GM18511 (cell line): ENCODE data around the gene STK16.
"Not testable (repeated sequence)": the region's sequence is repeated elsewhere in the genome, so short reads cannot be mapped to it uniquely, and the experiment has no call there.

ENCODE experiments used
- ATAC-seq: cut with Tn5 transposase; IDR thresholded peaks from one replicate; pipeline ENCODE4 v1.9.1; 2021; ENCODE audit warnings: mild to moderate bottlenecking, moderate library complexity; ENCODE audit not compliant: unreplicated experiment

Gene STK16

DNA sequence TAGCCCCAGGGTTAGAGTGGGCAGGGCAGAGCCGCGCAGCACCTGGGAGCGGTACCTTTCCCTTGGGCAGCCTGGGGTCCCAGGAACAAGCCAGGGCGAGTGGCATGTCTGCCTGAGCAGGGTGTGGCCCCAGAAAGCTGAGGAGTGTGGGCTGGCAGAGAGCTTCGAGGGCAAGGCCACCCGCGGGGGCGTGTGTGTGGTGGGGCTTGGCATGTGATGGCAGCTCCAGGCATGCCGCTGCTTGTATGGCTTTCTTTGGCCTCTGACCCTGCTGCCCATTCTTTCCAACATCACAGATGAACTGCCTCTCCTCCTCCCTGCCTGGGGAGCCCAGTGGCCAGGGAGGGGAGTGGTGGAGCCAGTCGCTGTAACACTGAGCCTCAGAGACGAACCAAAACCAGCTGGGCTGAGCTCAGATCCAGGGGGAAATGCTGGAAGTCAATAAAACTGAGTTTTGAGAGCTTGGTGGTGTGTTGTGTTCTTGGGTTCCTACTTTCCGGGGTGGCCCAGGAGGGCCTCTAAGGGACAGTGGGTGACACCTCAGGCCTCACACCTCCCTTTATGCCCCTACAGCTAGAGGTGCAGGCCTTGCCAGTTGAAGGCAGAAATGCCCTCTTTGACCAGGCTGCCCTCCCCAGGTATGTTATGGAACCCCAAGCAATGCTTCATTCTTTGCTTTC, 41.3 kb downstream of the STK16 start:
- no peak for ATAC-seq

DNA sequence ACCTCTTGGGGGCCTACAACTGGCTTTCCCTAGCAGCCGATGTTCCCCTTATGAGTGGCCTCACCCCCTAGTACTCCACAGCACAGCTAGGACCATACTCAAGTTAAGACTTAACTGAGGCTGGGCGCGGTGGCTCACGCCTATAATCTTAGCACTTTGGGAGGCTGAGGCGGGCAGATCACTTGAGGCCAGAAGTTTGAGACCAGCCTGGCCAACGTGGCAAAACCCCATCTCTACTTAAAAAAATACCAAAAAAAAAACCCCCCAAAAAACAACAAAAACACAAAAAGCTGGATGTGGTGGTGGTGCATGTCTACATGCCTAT, 41.8 kb downstream of the STK16 start:
- not testable (repeated sequence) for ATAC-seq

DNA sequence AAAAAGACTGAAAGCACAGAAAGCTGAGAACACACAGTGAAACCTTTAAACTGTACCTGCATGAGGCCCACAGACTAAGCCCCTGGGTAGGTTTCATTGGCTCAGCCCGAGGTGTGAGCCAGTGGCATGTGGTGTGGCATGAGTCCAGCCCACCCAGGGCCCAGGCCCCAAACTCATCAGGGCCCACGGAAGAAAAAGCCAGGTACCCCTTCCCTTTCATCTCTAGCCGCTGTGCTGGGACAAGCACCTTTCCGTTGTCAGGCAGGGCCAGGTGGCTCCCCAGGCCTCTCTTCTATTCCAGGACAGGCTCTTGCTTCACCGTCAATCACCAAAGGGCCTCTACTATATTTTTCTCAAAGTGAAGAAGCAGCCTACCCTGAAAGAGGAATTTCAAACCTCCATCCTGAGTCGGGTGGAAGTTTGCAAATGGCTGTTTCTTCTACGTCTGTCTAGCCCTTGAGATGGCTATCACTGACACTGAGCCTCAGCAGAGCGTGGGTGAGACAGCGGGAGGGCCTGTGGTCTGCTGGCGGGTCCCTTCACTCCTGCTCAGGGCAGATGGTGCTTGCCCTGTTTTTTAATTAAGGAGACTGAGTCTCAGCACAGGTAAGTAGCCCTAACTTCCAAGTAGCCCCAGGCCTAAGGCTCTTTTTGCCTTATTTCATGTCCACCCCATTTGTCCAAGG, 42.4 kb downstream of the STK16 start:
- no peak for ATAC-seq

DNA sequence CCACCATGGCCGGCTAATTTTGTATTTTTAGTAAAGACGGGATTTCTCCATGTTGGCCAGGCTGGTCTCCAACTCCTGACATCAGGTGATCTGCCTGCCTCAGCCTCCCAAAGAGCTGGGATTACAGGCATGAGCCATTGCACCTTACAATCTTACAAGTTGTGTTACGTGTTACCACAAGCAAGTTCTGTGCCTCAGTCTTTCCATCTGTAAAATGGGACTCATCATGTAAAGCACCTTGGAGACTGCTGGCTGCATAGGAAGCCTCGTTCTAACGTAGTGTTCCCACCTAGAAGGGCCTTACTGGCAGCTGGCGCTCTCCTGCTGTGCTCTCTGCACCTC, 43.9 kb downstream of the STK16 start:
- ATAC-seq: no peak

DNA sequence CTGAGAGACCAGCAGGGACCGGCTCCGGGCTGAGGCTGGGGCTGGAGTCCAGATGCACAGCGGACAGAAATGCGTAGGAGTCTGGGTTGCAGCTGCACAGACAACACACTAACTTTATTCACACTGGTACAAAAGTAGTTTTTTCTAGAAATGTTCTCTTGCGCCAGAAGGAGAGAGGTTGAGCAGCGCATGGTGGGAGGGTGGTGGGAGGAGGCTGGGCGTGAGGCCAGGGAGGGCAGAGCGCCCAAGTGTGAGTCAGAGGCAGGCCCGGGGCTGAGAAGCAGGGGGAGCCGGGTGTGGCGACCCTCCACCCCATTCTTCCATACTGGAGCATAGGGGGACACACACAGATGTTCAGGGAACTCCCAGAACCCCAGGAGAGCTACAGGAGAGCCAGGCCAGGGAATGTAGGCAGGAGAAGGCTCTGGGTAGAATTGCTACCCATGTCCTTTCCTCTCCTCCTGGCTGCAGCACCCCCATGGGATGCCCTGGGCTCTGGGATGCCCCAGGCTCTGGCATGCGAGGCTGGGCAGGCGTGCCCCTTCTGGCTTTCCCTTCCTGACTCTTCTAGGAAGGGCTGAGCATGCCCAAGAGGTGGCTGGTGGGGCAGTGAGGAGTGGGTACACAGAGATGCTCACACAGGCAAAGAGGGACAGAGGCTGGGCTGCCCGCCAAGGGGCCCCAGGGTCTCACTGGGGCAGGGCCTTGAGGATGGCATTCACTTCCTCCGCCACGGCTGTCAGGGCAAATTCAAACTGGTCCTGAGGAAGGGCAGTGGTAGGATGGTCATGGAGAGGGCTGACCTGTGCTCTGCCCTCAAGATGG, 44.5 kb downstream of the STK16 start:
- ATAC-seq: no peak

DNA sequence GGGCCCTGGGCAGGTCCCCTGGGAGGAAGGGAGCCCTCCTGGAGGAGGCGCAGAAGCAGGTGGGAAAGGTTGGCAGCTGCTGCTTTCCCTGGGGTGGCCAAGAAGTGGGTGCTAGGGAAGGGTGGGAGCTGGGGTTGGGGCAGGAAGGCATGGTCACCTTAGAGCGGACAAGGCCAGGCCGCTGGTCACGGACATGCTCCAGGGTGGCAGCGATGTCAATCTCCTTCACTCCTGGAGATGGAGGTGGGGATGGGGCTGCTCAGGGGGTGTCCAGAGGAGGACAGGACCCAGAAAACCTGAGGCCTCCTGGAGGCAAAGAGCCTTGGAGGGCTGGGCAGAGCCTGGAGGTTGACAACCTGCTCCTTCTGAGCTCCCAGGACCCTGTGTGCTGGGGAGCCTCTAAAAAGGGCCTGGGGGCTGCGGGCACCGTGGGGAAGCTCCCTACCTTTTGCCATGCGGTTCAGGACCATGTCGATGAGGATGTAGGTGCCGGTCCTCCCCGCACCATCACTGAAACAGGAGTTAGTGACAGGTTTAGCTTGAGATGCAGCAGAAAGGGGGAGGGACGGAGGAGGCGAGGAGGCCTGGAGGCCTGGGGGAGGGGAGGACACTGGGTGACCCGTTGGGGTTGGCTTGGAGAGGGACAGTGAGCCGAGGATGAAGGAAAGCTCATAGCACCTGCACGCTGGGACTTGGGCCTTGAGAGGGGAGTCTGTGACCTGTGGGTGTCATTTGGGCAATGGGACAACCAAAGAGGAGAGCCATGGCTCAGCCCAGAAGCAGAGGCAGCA, 45.3 kb downstream of the STK16 start:
- ATAC-seq: no peak

DNA sequence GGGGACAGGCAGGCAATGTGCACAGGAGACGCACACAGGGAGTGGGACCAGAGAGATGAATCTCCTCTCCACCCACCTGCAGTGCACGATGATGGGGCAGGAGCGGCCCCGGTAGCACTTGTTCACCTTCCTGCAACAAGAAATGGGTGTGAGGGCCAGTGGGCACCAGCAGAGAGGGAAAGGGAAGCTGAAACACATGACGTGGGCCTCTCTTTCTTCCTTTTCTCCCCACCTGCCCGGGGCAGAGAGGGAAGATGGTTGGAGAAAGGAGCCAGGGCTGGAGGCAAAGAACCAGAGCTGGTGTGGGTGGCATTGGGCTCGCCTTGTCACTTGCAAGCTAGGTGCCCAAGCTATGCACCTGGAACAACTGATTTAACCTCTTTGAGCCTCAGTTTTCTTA, 46.1 kb downstream of the STK16 start:
- no peak for ATAC-seq

DNA sequence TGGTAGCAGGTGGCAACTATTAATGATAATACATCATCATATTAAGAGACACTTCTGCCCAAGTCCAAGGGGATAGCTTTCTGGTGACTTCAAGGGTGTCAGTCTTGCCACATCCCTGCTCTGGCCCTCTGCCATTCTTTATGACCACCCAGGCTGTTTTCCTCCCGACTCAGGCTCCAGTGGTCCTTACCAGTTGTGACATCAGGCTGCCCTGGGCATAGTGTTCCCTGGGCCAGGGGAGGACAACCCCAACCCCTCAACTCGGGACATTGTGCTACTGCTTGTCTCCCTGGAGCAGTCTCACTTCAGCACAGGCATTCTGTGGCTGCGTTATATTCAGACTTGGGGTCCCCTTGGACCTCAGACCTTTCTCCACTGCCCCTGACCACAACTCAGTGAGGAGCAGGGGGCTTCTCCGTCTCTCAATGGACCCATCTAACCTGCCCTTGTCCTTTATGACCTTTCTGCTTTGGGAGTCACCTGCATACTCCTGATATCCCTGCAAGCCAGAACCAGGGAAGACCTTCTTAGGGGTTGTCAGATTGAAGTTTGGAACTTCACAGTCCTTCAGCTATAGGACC, 46.7 kb downstream of the STK16 start:
- no peak for ATAC-seq

DNA sequence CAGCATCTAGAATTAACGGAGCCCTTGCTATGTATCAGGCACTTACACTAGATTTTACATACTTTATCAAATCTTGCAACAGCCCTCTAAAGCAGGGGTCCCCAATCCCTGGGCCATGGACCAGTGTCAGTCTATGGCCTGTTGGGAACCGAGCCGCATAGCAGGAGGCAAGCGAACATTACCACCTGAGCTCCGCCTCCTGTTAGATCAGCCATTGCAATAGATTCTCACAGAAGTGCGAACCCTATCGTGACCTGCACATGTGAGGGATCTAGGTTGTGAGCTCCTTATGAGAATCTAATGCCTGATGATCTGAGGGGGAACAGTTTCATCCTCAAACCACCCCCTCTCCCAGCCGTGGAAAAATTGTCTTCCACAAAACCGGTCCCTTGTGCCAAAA, 47.3 kb downstream of the STK16 start:
- no peak for ATAC-seq

DNA sequence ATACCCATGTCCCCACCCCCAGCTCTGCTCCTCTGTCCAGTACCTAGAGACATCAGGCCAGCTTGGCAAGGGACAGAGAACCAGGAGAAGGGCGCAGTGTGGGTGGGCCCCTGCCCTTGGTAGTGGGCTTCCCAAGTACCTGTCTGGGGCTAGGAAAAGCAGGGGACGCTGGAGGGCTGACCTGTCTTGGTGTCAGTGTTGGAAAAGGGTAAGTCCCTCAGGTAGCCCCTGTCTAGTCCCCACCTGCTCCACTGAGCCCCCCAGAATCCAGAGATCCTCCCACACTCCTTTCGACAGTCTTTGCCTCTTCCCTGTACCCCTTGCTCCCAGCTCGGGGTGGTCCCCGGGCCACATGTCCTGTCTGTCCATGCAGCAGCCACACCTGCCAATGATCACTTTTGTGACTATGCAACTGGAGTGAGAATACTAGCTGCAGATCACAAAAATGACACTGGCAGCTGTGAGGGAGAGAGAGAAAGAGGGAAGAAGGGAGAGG, 48.5 kb downstream of the STK16 start:
- no peak for ATAC-seq

DNA sequence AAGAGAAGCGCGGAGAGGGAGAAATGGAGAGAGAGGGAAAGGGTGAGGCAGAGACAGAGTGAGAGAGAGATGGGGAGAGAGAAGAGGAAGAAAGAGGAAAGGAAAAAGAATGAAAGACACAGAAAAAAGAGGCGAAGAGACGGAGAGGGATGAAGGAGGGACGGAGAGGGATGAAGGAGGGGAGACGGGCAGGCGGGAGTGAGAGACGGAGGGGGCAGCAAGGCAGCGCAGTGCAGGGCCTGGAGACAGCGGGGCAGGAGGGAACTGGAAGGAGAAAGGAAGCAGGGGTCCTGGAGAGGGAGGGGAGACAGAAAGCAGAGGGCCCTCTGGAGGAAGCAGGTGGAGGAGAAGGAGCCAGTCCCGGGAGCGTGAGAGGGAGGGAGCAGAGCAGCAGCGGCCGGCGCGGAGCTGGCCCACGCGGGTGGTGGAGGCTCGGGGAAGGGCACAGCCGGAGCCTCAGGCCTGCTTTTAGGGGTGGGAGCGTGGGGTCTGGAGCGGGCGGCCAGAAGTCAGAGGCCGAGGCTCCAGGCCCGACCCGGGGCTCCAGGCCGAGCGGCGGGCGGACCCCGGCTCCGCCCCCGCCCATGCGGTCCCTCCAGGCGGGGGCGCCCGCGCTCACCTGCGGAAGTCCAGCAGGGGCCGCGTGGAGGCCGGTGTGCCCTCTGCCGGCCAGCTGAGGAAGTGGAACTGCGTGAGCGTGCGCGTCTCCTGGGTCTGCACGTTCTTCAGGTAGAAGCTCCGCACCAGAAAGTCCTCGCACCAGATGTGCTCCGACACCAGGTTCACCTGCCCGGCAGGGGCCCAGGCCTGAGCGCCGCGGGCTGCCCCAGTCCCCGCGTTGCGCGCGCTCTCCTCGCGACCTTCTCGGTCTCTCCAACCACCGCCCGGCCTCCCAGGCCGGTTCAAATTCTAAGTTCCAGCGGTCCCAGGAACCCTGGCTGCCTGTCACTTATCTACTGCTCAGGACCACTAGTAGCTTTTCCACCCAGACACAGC, 49.4 kb downstream of the STK16 start:
- peak; percentile 91 for ATAC-seq

DNA sequence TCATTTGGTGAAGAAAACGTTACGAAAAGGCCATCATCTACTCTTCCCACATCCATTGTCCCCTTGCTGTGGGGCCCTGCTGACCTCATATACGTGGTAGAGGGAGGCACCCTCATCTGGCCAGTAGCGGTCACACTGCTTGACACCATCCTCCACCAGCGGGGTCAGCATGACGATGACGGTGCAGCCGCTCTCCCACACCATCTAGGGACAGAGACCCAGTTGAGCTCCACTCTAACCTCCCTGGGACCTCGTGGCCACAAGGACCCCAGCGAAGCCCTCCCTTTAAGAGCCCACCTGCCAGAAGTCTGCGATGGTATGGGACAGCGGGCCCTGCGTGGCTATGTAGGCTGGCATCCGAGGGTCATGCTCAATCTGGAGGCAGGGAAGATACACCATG, 50.9 kb downstream of the STK16 start:
- ATAC-seq: no peak

DNA sequence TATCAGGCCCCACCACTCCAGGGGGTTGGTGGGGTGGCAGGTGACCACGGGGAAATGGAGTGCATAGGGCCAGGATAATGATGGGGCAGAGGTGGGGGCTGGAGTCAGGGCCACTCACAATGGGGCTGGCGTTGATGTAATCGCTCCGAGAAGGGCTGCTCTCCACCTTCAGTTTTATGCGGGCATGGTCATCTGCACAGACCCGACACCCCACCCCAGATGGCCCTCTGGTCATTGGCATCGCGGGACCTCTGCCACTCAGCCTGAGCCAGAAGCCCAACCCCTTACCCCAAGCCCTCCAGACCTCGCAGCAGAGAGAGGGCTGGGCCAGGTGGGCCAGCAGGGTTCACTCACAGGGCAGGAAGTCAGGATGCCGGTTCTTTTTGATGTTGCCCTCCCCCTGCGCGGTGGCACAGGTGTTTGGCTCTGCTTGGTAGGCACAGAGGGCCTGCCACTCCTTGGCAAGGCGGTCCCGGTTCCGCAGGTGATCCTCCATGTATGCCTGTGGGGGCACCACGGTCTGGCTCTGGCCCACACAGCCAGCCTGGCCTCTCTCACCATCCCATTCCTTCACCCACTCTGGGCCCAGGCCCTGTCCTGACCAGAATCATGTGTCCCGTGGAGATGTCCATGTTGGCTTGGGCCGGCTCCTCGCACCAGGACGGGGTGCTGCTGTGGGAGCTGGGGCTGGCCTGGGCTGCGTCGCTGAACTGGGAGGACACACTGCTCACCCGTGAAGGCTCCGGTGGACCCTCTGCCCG, 51.5 kb downstream of the STK16 start:
- ATAC-seq: no peak

DNA sequence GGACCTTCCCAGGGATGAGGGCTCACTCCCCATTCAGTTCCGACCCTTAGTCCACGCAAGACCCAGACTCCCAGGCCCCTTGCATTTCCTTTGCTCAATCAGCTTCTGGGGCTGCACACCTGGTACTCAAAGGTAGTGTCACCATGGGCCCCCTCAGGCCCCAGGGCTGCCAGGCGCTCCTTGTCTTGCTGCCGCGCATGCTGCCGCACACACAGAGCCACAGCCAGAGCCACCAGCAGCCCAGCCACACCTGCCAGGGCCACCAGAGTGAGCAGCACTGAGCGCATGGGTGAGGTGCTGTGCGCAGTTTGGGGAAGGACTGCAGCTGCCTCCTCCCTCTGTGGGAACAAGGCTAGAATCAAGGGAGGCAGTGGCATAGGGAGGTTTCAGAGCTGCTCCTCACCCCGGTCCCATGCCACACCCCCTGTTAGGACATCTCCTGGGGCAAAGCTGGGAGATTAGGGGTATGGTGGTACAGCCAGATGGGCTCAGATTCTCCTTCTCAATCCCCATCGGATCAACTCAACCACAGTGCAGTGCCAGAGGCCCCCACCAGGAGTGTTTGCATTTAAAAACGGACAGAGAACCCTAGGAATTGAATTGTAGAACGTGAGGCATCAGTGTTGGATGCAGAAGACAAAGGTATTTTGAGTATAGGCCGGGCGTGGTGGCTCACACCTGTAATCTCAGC, 52.6 kb downstream of the STK16 start:
- ATAC-seq: no peak

DNA sequence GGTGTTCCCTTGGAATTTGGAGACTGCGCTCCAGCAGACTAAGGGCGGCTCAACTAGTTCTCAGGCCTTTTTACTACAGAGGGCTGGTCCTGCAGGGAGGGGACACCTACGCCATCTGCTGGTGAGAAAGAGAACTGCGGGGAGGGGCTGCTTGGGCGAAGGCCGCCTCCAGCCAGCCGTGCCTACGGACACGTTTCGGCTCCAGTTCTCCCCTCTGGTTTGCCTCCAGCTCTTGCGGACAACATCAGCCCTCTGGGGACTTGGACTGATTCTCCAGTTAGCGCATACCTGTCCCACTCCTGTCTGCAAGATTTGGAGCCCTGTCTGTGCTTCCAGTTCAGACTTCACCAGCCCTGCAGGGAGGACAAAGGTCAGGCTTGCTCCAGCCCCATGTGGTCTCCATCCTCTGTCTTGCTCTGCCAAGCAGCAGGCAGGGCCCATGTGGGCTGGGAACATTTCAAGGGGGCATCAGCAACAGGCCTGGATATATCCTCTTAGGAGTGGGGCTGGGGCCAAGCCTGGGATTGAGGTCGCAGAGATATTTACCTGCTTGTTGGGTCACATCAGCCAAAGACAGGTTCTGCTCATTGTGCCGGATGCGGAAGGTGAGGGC, 53.6 kb downstream of the STK16 start:
- ATAC-seq: peak; percentile 53

DNA sequence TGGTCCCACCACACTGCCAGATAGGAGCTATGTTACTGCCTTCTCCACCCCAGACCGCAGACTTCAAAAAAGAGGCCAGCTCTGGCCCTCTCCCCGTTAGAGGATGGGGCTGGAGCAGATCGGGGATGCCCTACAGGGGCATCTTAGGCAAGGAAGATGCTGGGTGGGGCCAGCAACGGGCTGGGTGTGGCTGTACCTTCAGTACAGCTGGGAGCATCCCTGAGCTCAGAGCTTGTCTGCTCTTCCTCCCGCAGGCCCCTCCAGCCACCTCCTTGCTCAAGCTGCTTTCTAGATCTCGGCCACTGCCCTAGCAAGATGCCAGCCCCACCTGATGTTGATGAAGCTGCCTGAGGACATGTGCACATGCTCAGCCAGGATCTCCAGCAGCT, 54.1 kb downstream of the STK16 start:
- ATAC-seq: no peak
